IgD-negative memory B cell (primary cell): Measurements from ENCODE around the gene GPR137. TPM values are rescaled to one million over a fixed set of nuclear protein-coding genes. Genes with fewer than 3 reads are reported as not detected.
A peak's percentile ranks its signal among the peaks of the same experiment; 100 is the strongest.
"Not testable (repeated sequence)": the region's sequence is repeated elsewhere in the genome, so short reads cannot be mapped to it uniquely, and the experiment has no call there.

ENCODE experiments used
- H3K27ac Mint-ChIP-seq, 3 donors: one replicate each; pipeline ENCODE4 v1.8.0; 2020 to 2022; ENCODE audit warnings: mild to moderate bottlenecking in 3 of 3, mixed read lengths in 3 of 3, moderate library complexity in 1 of 3
- H3K27me3 Mint-ChIP-seq: one replicate; pipeline ENCODE4 v1.8.0; 2021; ENCODE audit warnings: mixed read lengths
- H3K36me3 Mint-ChIP-seq: one replicate; pipeline ENCODE4 v1.8.0; 2020; ENCODE audit warnings: mild to moderate bottlenecking, mixed read lengths
- H3K4me1 Mint-ChIP-seq, 3 donors: one replicate each; pipeline ENCODE4 v1.8.0; 2020 to 2022; ENCODE audit warnings: mixed read lengths in 3 of 3, mild to moderate bottlenecking in 1 of 3
- H3K4me3 Mint-ChIP-seq, 4 donors: one replicate each; pipeline ENCODE4 v1.8.0; 2020 to 2022; ENCODE audit warnings: mild to moderate bottlenecking in 4 of 4, mixed read lengths in 4 of 4, moderate library complexity in 3 of 4
- H3K9me3 Mint-ChIP-seq, 3 donors: one replicate each; pipeline ENCODE4 v1.8.0; 2020 to 2021; ENCODE audit warnings: mixed read lengths in 3 of 3, mild to moderate bottlenecking in 1 of 3
- polyA plus RNA-seq: library from polyadenylated mRNA; unstranded; fragments of 300-500 nt; fragmentation: Illumina TruSeq; gene quantifications from one replicate; pipeline ENCODE4 v1.2.3, GENCODE V29; 2021

Gene GPR137
- polyA plus RNA-seq, 1 donor from 2014 or later, result 19.7 TPM

- H3K4me3 Mint-ChIP-seq, result peak overlapping the region; percentile 87 to 99 (median 97)
- H3K4me1 Mint-ChIP-seq, result peaks cover 3 to 15% (median 15%) of the 10 kb centered on the region in 3 donors
These were observed 20.3 kb downstream of the GPR137 start for GRCh38 chr11:64305691-64306562.

GRCh38 chr11:64306563-64306875 is 20.9 kb downstream of the GPR137 start:
- H3K4me3 Mint-ChIP-seq, result peak overlapping the region; percentile 87 to 99 (median 97)
- H3K36me3 Mint-ChIP-seq, result no peaks in the 10 kb centered on the region
- H3K9me3 Mint-ChIP-seq, result no peaks in the 10 kb centered on the region
- peaks cover 0 to 17% (median 13%) of the 10 kb centered on the region in 3 donors for H3K4me1 Mint-ChIP-seq
- peak overlapping the region; percentile 75 to 93 (median 93) for H3K27ac Mint-ChIP-seq
- H3K27me3 Mint-ChIP-seq, result no peaks in the 10 kb centered on the region

More at GRCh38 chr11:64305691-64306562, 20.3 kb downstream of the GPR137 start:
- H3K27me3 Mint-ChIP-seq, result peaks cover 2% of the 10 kb centered on the region
- H3K27ac Mint-ChIP-seq, result peak overlapping the region; percentile 75 to 93 (median 93)
- H3K9me3 Mint-ChIP-seq, result no peaks in the 10 kb centered on the region
- H3K36me3 Mint-ChIP-seq, result no peaks in the 10 kb centered on the region

GRCh38 chr11:64306876-64307622 is 21.4 kb downstream of the GPR137 start:
- peak overlapping the region; percentile 87 to 99 (median 97) for H3K4me3 Mint-ChIP-seq
- peaks cover 0 to 17% (median 13%) of the 10 kb centered on the region in 3 donors for H3K4me1 Mint-ChIP-seq
- peak overlapping the region in 1 of 3 donors; percentile 33 for H3K27ac Mint-ChIP-seq
- H3K9me3 Mint-ChIP-seq, result no peaks in the 10 kb centered on the region
- no peaks in the 10 kb centered on the region for H3K36me3 Mint-ChIP-seq
- no peaks in the 10 kb centered on the region for H3K27me3 Mint-ChIP-seq

DNA sequence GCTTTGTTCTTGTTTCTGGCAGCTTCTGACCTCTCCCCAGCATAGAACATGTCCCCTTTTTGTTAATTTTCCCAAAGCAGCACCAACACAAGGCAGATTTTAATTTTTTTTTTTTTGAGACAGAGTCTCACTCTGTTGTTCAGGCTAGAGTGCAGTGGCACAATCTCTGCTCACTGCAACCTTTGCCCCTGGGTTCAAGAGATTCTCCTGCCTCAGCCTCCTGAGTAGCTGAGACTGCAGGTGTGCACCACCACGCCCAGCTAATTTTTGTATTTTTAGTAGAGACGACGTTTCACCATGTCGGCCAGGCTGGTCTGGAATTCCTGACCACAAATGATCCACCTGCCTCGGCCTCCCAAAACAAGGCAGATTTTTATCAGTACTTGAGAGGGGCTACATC is 22.1 kb downstream of the GPR137 start:
- not testable (repeated sequence) for H3K9me3 Mint-ChIP-seq, H3K27me3 Mint-ChIP-seq, H3K36me3 Mint-ChIP-seq
- Mint-ChIP-seq H3K4me3 (peak overlapping the region in 2 of 4 donors; percentile 74 to 87), H3K4me1 (peaks cover 0 to 21% (median 13%) of the 10 kb centered on the region in 3 donors), H3K27ac (peak overlapping the region; percentile 28 to 51 (median 33))

GRCh38 chr11:64312947-64313346 is 27.3 kb downstream of the GPR137 start:
- peaks cover 1% of the 10 kb centered on the region for H3K36me3 Mint-ChIP-seq
- no peaks in the 10 kb centered on the region for H3K9me3 Mint-ChIP-seq
- no peaks in the 10 kb centered on the region for H3K27me3 Mint-ChIP-seq
- peak overlapping the region; percentile 37 to 84 (median 71) for H3K27ac Mint-ChIP-seq
- H3K4me1 Mint-ChIP-seq, result peaks cover 5 to 16% (median 6%) of the 10 kb centered on the region in 3 donors
- H3K4me3 Mint-ChIP-seq, result peak overlapping the region in 1 of 4 donors; percentile 68

DNA sequence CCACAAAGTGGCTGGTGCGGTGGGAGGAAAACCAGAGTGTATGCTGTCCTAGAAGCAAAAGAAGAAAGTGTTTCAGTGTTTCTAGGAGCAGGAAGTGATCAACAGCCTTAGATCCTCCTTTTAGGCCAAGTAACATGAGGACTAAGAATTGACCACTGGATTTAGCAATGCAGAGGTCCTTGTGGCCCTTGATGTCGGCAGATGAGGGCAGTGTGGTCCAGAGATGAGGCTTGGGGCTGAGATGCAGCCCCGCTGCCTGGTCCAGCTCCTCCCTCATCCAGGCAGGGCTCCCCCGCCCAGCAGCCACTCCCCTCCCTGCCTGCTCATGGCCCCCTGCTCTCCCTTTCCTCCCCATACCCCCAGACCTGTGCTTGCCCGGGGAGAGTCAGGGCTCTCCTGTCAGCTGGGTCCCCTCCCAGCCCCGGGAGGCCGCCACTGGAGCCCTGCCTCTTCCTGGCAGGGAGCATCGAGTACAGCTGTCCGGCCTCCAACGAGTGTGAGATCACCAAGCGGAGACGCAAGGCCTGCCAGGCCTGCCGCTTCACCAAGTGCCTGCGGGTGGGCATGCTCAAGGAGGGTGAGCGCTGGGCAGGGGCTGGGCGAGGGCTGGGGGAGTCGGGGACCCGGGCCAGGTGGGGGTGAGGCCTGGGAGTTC is 28.0 kb downstream of the GPR137 start:
- Mint-ChIP-seq H3K36me3 (peaks cover 1% of the 10 kb centered on the region), H3K4me3 (peak overlapping the region in 1 of 4 donors; percentile 68), H3K27me3 (no peaks in the 10 kb centered on the region), H3K4me1 (peaks cover 5 to 17% (median 8%) of the 10 kb centered on the region in 3 donors), H3K9me3 (no peaks in the 10 kb centered on the region), H3K27ac (peak overlapping the region in 2 of 3 donors; percentile 37 to 84)

GRCh38 chr11:64314146-64314804 is 28.6 kb downstream of the GPR137 start:
- peak overlapping the region in 2 of 3 donors; percentile 73 to 77 for H3K27ac Mint-ChIP-seq
- no peaks in the 10 kb centered on the region for H3K27me3 Mint-ChIP-seq
- peak overlapping the region in 1 of 4 donors; percentile 32 for H3K4me3 Mint-ChIP-seq
- no peaks in the 10 kb centered on the region for H3K9me3 Mint-ChIP-seq
- peaks cover 1% of the 10 kb centered on the region for H3K36me3 Mint-ChIP-seq
- H3K4me1 Mint-ChIP-seq, result peaks cover 5 to 21% (median 13%) of the 10 kb centered on the region in 3 donors

DNA sequence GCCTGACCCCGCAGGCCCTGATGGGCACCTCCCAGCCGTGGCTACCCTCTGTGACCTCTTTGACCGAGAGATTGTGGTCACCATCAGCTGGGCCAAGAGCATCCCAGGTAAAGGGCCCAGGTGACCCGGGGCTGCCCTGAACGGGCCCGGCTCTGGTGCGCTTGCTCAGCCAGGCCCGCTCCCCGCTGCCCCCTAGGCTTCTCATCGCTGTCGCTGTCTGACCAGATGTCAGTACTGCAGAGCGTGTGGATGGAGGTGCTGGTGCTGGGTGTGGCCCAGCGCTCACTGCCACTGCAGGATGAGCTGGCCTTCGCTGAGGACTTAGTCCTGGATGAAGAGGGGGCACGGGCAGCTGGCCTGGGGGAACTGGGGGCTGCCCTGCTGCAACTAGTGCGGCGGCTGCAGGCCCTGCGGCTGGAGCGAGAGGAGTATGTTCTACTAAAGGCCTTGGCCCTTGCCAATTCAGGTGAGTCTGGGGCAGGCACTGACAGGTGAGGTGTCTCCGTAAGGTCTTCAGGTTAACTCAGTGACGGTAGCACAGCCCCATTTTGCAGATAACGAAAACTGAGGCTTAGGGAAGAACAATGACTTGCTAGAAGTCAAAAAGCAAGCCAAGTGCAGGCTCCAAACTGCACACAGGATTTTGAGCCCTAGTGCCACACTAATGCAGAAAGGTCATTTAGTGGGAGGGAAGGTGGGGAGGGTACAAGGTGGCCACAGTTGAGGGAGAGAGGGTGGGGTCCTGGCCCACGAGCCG is 29.3 kb downstream of the GPR137 start:
- peaks cover 1% of the 10 kb centered on the region for H3K36me3 Mint-ChIP-seq
- peak overlapping the region in 3 of 4 donors; percentile 4 to 63 (median 53) for H3K4me3 Mint-ChIP-seq
- peak overlapping the region in 2 of 3 donors; percentile 73 to 77 for H3K27ac Mint-ChIP-seq
- H3K27me3 Mint-ChIP-seq, result no peaks in the 10 kb centered on the region
- H3K9me3 Mint-ChIP-seq, result no peaks in the 10 kb centered on the region
- peaks cover 5 to 22% (median 13%) of the 10 kb centered on the region in 3 donors for H3K4me1 Mint-ChIP-seq

DNA sequence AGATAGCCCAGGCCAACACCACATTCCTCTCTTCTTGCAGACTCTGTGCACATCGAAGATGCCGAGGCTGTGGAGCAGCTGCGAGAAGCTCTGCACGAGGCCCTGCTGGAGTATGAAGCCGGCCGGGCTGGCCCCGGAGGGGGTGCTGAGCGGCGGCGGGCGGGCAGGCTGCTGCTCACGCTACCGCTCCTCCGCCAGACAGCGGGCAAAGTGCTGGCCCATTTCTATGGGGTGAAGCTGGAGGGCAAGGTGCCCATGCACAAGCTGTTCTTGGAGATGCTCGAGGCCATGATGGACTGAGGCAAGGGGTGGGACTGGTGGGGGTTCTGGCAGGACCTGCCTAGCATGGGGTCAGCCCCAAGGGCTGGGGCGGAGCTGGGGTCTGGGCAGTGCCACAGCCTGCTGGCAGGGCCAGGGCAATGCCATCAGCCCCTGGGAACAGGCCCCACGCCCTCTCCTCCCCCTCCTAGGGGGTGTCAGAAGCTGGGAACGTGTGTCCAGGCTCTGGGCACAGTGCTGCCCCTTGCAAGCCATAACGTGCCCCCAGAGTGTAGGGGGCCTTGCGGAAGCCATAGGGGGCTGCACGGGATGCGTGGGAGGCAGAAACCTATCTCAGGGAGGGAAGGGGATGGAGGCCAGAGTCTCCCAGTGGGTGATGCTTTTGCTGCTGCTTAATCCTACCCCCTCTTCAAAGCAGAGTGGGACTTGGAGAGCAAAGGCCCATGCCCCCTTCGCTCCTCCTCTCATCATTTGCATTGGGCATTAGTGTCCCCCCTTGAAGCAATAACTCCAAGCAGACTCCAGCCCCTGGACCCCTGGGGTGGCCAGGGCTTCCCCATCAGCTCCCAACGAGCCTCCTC is 30.2 kb downstream of the GPR137 start:
- peak overlapping the region in 2 of 4 donors; percentile 63 to 98 for H3K4me3 Mint-ChIP-seq
- H3K9me3 Mint-ChIP-seq, H3K36me3 Mint-ChIP-seq, H3K27me3 Mint-ChIP-seq: not testable (repeated sequence)
- H3K27ac Mint-ChIP-seq, result peak overlapping the region; percentile 99 to 100 (median 100)
- peaks cover 10 to 24% (median 17%) of the 10 kb centered on the region in 3 donors for H3K4me1 Mint-ChIP-seq

GRCh38 chr11:64316672-64317324 is 31.1 kb downstream of the GPR137 start:
- peak overlapping the region; percentile 89 to 100 (median 98) for H3K4me3 Mint-ChIP-seq
- H3K36me3 Mint-ChIP-seq, result peaks cover 1% of the 10 kb centered on the region
- H3K27ac Mint-ChIP-seq, result peak overlapping the region; percentile 99 to 100 (median 100)
- no peaks in the 10 kb centered on the region for H3K27me3 Mint-ChIP-seq
- H3K9me3 Mint-ChIP-seq, result no peaks in the 10 kb centered on the region
- H3K4me1 Mint-ChIP-seq, result peaks cover 10 to 23% (median 17%) of the 10 kb centered on the region in 3 donors

DNA sequence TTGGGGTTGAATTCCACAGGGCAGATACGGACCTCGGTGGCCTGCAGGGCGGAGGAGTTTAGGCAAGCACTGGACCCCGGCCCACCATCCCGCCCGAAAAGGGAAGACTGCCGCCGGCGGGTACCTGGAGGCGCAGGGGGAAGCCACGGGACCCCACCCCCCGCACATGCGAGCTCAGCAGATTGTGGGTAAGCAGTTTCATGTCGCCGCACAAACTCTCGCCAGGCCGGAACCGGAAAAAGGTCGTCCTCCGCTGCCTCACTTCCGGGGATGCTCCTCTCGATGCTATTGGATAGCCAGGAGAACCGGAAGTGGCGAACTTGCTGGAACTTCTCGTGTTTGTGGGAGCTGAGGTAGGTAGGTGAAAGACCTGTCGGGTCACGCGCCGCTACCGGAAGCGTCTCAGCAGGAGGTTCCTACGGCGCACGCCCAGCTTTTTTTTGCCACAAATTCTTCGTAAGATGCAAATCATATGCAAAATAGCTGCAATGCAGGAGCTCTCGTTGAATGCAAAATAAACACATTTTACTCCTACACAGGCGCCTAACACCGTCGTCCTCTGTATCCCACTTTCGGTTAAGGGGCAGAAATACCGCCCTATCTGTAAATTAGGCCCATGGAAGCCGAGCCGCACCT is 31.8 kb downstream of the GPR137 start, which contains the start of gene TRMT112:
TRMT112 (minus strand) TSS at position 235 of the 636 bp plus-strand sequence; CDS start at position 202, 33 bp downstream.
- Mint-ChIP-seq H3K36me3 (peaks cover 1% of the 10 kb centered on the region), H3K9me3 (no peaks in the 10 kb centered on the region), H3K4me1 (peaks cover 10 to 23% (median 17%) of the 10 kb centered on the region in 3 donors), H3K4me3 (peak within 1 kb of the TSS; percentile 89 to 100 (median 98)), H3K27me3 (no peaks in the 10 kb centered on the region), H3K27ac (peak within 1 kb of the TSS; percentile 99 to 100 (median 100))
